Hypothalamus (tissue), 51 donors: ENCODE measurements around the gene ENO3.

Experiments used
- DNase-seq, 51 donors: peaks; one replicate each; lab custom pipeline; 2025; lab: John Stamatoyannopoulos, UW

ENO3 gene

GRCh38 chr17:4999430-5000093 lies 48.6 kb downstream of the ENO3 start:
- no peak for DNase-seq

DNA sequence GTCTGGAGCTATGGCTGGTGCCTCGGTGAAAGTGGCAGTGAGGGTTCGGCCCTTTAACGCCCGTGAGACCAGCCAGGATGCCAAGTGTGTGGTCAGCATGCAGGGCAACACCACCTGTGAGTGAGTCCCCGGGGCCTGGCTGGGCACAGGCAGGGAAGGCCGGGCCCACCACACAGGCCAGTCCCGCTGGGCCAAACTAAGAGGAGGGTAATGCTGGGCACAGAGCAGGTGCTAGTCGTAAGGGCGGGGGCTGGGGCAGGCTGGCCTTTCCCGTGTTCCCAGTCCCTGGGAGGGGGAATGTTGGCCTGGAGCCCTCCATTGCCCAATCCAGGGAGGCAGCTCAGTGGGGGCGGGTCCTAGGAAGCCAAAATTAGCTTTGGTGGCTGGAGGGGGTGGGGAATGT lies 49.3 kb downstream of the ENO3 start:
- DNase-seq, result peak in 3 of 51 donors; percentile 7 to 18 (median 11)

DNA sequence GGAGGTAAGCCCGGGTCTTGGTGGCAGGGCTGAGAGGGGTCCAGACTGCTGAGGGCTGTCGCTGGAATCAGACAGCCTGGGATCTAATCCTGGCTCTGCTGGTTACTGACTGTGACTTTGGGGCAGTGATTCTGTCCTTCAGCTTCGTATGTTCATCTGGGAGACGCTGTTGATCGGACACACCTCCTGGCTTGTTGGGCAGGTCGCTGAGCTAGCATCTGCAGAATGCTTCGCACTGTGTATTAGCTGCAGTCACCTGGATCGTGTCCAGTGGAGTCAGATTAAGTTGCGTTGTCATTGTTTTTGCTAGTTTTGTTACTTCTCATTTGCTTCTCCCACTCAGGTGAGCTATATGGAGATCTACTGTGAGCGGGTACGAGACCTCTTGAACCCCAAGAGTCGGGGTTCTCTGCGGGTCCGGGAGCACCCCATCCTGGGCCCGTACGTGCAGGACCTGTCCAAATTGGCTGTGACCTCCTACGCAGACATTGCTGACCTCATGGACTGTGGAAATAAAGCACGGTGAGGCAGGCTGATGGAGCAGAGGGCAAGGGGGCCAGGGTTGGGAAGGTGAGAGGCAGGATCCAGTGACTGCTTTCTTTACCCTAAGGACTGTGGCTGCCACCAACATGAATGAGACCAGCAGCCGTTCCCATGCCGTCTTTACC lies 51.3 kb downstream of the ENO3 start:
- no peak for DNase-seq

GRCh38 chr17:5003214-5003867 lies 52.4 kb downstream of the ENO3 start:
- DNase-seq, result no peak
